Mucosa of descending colon (tissue), 3 donors: Measurements from ENCODE around the gene SPPL3. TPM values are rescaled to one million over a fixed set of nuclear protein-coding genes. Genes with fewer than 3 reads are reported as not detected.

Experiments
- ATAC-seq: fragments of 200-7000 bp; cut with Tn5 transposase; one replicate; pipeline ENCODE4 v1.9.1; 2020; ENCODE audit warnings: mild to moderate bottlenecking, moderate library complexity
- DNase-seq, 3 donors: peaks; one replicate each; pipeline ENCODE4 v3.0.0-alpha.2; 2020
- H3K36me3 ChIP-seq: fragments of 200-600 bp; one replicate; pipeline ENCODE4 v1.8.0; 2021; ENCODE audit warnings: low read depth, mild to moderate bottlenecking
- H3K4me1 ChIP-seq: fragments of 200-600 bp; one replicate; pipeline ENCODE4 v1.8.0; 2021; ENCODE audit warnings: low read depth, mild to moderate bottlenecking
- H3K4me3 ChIP-seq: fragments of 200-600 bp; one replicate; pipeline ENCODE4 v1.8.0; 2021; ENCODE audit warnings: mild to moderate bottlenecking
- H3K9me3 ChIP-seq: fragments of 200-600 bp; one replicate; pipeline ENCODE4 v1.8.0; 2021; ENCODE audit warnings: mild to moderate bottlenecking
- CTCF ChIP-seq: fragments of 200-600 bp; IDR thresholded peaks from one replicate; pipeline ENCODE4 v1.8.0; 2022; ENCODE audit warnings: antibody characterized with exemption, mild to moderate bottlenecking
- intact Hi-C, 2 donors: fragments of 100-400 bp; cut with DNase I in 1 of 2; cut with micrococcal nuclease in 1 of 2; formaldehyde crosslinking; loops; one replicate each; pipeline versions ENCODE4 v1.11.0 to v1.11.1; 2022; cut with DNase I, micrococcal nuclease
- total RNA-seq, 3 donors: library from RNA; stranded (reverse); fragmentation: NEBNext Ultra II Directional in 2 of 3; extraction: Animal tissue kit (Norgen Biotek cat#: 25700) in 2 of 3; gene quantifications; one replicate each; pipeline versions ENCODE4 v1.2.1 to v1.2.4, GENCODE V29; 2021 to 2023
- donor health status: DM: no; HTN: no; CAD: no; lungs with moderate emphysema.
- donor health status: DM: no; HTN: no; CAD: no.
- donor health status: DM: no; HTN: yes; CAD: no.

Gene SPPL3
- total RNA-seq, 3 donors from 2014 or later = 51.8 to 72.1 (median 65.6) TPM

DNA sequence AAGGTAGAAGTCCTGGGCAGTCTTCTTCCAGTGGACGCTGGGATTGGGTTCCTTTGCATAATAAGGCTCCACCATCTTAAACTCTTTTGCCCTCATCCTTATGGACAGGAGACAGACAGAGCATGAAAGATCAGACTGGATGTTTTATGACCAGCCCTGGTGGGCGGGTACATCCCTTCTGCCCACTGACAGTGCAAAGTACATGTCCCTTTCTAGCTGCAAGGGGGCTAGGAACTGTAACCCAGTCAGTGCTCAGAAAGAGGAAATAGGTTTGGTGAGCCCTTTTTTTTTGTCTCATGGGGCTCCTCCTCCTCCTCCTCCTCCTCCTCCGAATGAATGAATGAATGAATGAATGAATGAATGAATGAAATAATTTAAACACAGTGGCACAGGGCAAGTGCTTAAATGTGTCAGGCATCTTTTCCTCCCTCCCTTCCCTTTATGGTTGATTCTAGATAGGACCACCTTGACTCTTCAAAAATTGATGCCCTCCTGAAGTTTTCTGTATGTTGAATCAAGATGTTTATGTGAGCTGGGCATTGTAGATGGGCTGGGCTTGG lies 37.8 kb upstream of the SPPL3 start:
- no peaks in the 10 kb centered on the region for H3K9me3 ChIP-seq
- intact Hi-C loops = no loop called here
- DNase-seq = no peak
- no peaks in the 10 kb centered on the region for H3K4me1 ChIP-seq
- no peak for TF ChIP-seq CTCF
- no peak for ATAC-seq
- no peaks in the 10 kb centered on the region for H3K36me3 ChIP-seq
- no peak overlapping the region for H3K4me3 ChIP-seq

GRCh38 chr12:120941412-120941811 lies 37.3 kb upstream of the SPPL3 start:
- ATAC-seq (no peak), DNase-seq (no peak)
- no peaks in the 10 kb centered on the region for H3K36me3 ChIP-seq
- intact Hi-C loops = no loop called here
- TF ChIP-seq CTCF = no peak
- H3K9me3 ChIP-seq = no peaks in the 10 kb centered on the region
- no peak overlapping the region for H3K4me3 ChIP-seq
- H3K4me1 ChIP-seq = no peaks in the 10 kb centered on the region

GRCh38 chr12:120940799-120941198 lies 36.6 kb upstream of the SPPL3 start:
- DNase-seq (no peak), ATAC-seq (no peak)
- Histone ChIP-seq H3K4me1 (no peaks in the 10 kb centered on the region), H3K9me3 (no peaks in the 10 kb centered on the region), H3K4me3 (no peak overlapping the region), H3K36me3 (no peaks in the 10 kb centered on the region)
- intact Hi-C loops = no loop called here
- no peak for TF ChIP-seq CTCF

- no peak for DNase-seq
- TF ChIP-seq CTCF = no peak
- H3K36me3 ChIP-seq = no peaks in the 10 kb centered on the region
- no peak for ATAC-seq
- H3K4me1 ChIP-seq = no peaks in the 10 kb centered on the region
- no peaks in the 10 kb centered on the region for H3K9me3 ChIP-seq
- intact Hi-C loops = no loop called here
- H3K4me3 ChIP-seq = no peak overlapping the region
These were observed 35.8 kb upstream of the SPPL3 start for GRCh38 chr12:120940006-120940405.

GRCh38 chr12:120939523-120939922 lies 35.4 kb upstream of the SPPL3 start:
- no peak for DNase-seq
- intact Hi-C loops = no loop called here
- TF ChIP-seq CTCF = no peak
- H3K9me3 ChIP-seq = no peaks in the 10 kb centered on the region
- no peaks in the 10 kb centered on the region for H3K36me3 ChIP-seq
- ATAC-seq = peak; percentile 48
- H3K4me3 ChIP-seq = no peak overlapping the region
- no peaks in the 10 kb centered on the region for H3K4me1 ChIP-seq

DNA sequence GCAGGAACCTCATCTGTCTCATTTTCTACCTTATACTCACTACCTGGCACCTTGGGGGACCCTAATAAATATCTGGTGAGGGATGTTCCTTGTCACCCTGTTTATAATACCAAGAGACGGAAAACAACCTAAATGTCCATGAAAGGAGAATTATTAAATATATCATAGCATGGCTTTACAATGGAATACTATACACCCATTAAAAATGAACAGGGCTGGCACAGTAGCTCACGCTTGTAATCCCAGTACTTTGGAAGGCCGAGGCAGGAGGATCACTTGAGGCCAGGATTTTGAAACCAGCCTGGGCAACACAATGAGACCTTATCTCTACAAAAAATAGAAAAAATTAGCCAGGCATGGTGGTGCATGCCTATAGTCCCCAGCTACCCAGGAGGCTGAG lies 34.3 kb upstream of the SPPL3 start:
- H3K4me3 ChIP-seq = no peak overlapping the region
- no peaks in the 10 kb centered on the region for H3K4me1 ChIP-seq
- no peak for DNase-seq
- no peaks in the 10 kb centered on the region for H3K36me3 ChIP-seq
- intact Hi-C loops = no loop called here
- no peak for ATAC-seq
- no peak for TF ChIP-seq CTCF
- no peaks in the 10 kb centered on the region for H3K9me3 ChIP-seq
